Fibroblast of upper back skin (primary cell): Measurements from ENCODE around the gene REN.

Experiments used
- DNase-seq: peaks from one replicate; pipeline ENCODE4 v3.0.0-alpha.2; 2013

REN gene

DNA sequence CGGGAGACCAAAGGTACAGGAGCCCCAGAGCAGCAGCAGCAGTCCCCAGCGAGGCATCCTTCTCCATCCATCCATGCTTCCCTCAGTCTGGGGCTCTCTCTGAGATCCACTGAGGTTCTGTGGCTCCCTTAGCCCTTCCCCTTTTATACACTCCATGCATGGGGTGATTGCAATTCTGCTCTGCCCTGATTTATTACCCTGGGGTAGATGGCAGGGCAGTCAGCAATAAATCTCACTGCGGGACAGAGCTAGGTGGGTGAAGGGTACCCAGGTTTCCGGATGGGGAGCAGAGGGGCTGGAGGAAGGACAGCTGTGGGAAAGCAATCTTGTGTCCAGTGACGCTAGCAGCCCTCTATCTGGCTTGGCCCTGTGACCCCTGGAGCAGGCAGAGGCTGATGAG lies at the start of gene REN:
REN (minus strand) TSS at position 119 of the 400 bp plus-strand sequence; CDS start at position 75, 44 bp downstream.
- DNase-seq = no peak

DNA sequence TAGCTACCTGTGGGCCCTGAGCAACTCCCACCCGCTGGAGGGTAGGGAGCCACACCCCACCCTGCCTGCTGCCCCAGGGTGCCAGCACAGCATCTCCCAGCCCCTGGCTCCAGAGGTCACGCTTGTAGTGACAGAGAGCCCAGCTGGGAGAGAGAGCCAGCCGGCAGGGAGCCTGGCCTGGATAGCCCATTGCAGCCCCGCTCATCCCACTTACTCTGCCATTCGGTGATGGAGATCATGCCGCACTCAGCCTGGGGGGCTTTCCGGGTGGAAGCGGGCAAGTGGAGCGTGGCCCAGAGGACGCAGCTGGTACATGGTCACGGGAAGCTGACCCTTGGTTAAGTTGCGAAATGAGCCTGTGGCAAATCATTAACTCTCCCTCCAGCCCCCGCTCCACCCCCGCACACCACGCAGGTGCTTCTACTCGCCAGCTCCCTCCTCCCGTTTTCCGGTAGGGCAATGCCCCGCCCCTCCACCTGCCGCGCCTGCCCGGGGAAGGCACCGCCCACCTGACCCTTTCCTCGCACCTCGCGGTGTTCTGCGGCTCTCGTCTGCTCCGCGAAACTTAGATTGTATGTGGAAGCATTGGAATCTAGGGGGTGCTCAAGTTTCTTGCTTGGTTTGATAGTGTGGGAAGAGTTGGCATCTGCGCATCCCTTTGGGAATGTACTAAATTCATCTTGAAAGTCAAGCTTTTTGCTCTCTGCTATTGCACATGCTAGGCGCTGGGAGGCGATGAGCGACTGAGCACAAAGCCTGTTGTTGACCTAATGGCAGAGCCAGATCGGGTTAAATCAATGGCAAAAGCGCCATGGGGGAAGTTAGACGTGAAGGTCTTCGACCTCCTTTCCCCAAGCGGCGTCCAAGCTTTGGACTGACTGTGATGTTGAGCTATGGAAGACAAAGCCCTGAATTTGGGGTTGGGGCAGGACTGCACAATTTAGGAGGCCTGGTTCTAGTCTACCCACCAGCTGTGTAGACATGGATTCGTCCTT lies 47.8 kb upstream of the REN start, which contains the start of gene GOLT1A:
GOLT1A (minus strand) TSS at position 321 of the 995 bp plus-strand sequence; CDS start at position 239, 82 bp downstream.
- DNase-seq = peak; percentile 79

DNA sequence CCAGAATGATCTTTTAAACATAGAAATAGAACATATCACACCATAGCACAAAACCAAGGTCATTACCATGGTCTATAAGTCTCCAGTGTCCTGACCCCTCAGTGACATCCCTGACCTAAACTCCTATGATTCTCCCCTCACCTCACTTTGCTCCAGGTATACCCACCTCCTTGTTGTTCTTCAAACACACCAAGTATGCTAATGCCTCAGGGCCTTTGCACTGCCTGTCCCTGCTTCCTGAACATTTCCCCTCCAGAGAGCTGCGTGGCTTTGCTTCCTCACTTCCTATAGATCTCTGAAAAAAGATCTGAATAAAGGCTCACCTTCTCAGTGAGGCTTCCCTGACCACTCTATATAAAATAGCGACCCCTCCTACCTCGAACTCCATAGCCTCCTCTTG lies 46.6 kb upstream of the REN start:
- DNase-seq = no peak

DNA sequence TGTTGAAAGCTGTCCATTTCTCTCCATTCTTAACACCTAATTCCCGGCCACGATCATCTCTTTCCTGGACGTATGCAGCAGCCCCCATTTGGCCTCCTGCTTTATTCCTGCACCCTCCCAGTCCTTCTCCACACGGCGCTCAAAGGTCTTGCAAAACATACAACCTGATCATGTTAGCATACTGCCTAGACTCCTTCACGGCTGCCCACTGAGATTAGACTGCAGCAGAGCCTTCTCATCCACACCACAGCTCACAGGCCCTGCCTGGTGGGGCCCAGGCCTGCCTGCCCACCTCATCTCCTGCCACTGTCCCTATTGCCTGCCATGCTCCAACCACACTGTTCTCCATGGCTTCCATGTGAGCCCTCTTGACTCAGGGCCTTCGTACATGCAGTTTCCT lies 44.9 kb upstream of the REN start:
- no peak for DNase-seq

DNA sequence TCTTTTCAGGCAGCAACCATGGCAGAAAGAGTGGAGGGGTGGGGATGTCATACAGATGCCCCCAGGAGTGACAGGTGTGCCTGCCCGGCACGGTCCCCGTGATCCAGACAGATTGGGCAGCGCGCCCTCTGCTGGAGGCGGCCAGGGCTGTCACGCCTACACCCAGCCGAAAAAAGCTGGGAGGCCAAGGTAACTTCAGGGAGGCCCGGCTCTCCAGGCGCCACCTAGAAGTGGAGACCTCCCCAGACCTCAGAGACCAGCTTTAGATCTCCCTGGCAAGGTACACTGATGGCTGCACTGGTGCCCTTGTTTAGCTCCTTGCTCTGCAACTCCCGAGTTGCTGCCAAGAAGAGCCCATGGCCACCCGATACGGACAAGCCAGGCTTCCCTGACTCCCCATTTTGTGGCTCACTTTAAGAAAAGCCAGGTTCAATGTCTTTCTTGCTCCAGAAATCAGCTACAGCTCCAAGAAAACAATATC lies 41.0 kb upstream of the REN start:
- no peak for DNase-seq

DNA sequence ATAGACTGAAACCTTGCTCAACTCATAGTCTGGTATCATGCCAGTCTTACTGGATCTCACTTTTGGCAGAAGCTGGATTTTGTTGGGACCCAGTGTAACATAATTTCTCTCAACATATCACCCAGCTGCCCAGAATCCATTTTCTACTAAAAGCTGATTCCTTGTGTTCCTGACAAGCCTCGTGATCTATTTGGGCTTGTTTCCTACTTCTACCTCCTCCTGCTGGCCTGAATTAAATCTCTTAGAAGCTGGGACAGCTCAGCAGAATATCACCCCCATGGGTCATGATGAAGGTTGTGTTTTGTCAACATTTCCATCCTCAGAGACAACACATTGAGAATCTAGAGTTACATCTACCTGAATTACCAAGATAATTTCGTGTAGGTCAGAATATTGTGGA lies 40.0 kb upstream of the REN start:
- DNase-seq = no peak

DNA sequence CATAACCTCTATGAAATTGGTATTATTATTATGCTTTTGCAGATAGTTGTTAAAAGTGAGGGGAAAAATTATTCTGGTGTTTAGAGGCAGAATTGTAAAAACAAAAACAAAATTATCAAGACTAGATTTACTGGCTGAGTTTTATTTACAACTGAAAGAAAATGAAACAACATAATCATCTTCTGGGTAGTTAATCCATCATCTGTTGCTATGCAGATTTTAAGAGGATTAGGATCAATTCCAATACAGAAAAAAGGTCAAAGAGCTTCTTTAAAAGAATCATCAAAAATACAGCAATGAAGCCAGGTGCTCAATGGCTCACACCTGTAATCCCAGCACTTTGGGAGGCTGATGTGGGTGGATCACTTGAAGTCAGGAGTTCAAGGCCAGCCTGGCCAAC lies 39.3 kb upstream of the REN start:
- no peak for DNase-seq

DNA sequence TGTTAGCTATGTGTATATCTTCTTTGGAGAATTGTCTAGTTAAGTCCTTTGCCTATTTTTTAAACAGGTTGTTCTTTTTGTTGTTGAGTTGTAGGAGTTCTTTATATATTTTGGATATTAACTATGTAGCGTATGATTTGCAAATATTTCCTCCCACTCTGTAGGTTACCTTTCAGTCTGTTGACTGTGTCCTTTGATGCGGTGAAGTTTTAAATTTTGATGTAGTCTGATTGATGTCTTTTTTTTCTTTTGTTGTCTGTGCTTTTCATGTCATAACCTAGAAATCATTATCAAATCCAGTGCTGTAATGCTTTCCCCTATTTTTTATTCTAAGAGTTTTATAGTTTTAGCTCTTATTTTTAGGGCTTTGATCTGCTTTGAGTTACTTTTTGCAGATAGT lies 38.8 kb upstream of the REN start:
- DNase-seq = no peak

DNA sequence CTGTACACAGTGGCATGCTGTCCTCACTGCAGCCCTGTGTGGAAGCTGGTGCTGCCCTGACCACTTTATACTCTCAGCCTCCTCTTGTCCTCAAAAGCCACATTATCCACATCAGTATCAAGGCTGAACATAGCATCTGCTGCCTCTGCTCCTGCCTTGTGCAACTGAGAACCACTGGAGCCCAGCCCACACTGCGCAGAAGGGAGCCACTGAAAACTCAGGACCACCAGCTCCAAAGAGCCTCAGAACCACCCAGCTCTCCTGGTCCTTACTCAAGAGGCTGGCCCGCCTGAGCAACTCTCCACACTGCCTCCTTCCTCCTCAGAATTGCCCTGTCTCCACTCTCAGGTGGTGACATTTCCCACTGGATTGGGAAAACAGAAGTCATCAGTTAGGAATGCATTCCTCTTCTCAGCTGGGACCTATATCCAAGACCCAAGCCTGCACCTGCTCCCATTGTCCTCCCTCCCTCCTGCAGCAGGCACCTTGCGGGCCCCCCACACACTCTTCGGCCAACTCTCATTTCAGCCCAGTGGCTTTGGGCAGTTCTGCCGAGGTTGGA lies 37.1 kb upstream of the REN start:
- DNase-seq = no peak

DNA sequence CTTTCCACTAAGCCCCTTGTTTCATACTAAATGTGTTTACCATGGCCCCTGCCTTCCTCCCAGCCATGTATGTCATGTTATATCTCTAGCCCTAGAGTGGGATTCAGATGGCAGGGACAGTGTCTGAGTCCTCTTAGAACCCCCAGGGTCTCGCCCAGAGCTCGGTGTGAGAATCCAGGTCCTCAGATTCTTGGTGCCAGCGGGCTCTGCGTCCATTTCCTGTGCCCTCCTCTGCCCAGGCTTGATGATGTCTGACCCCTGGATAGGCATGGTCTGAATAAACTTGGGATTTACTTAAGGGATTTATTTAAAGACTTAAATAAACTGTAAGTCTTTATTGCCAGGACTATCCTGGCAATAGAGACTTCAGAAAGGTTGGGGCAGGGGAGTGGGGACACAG lies 36.3 kb upstream of the REN start:
- DNase-seq = no peak

DNA sequence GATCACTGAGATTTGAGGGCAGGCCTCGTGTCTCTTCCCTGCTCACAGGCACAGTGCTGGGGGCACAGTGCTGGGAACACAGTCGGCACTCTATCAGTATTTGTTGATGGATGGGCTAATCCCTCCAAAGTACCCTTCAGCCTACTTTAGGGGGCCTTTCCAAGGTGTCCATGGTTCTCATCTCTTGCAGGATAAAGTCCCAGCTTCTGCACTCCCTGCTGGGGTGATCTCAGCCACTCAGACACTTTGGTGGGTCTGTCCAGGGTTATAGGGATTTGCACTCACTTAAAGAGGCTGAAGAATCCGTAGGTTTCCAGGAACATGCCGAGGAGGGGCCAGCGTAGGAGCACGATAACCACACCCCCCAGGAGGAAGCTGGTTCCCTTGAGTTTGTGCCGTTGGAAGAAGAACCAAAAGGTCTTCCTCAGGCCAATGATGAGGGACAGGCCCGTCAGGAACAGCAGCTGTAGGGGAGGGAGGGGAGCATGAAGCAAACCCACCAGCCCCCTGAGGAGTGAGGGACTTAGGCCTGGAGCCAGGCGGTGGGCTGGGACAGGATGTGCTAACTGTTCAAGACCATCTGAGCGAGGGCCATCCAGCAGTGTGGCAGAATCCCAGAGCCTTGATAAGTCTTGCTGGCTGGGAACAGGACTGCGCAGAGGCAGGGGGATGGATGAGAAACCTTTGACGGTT lies 35.4 kb upstream of the REN start:
- no peak for DNase-seq

DNA sequence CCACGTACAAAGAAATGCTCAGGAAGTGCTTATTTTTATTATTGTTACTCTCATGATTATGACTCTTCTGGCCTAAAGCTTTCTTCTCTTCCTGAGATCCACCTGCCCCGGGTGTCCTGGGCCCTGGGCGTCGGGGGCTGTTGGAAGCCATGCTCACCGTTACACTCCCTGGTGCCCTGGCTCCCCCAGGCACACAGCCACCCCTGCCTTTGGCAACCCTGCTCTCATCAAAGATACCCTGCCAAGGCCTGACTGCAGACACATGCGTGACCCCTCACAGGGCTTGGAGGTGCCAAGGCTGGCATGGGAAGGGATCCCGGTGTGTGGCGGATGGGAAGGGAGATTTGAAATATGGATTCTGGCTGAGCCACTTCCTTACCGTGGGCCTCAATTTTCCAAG lies 33.4 kb upstream of the REN start:
- no peak for DNase-seq

DNA sequence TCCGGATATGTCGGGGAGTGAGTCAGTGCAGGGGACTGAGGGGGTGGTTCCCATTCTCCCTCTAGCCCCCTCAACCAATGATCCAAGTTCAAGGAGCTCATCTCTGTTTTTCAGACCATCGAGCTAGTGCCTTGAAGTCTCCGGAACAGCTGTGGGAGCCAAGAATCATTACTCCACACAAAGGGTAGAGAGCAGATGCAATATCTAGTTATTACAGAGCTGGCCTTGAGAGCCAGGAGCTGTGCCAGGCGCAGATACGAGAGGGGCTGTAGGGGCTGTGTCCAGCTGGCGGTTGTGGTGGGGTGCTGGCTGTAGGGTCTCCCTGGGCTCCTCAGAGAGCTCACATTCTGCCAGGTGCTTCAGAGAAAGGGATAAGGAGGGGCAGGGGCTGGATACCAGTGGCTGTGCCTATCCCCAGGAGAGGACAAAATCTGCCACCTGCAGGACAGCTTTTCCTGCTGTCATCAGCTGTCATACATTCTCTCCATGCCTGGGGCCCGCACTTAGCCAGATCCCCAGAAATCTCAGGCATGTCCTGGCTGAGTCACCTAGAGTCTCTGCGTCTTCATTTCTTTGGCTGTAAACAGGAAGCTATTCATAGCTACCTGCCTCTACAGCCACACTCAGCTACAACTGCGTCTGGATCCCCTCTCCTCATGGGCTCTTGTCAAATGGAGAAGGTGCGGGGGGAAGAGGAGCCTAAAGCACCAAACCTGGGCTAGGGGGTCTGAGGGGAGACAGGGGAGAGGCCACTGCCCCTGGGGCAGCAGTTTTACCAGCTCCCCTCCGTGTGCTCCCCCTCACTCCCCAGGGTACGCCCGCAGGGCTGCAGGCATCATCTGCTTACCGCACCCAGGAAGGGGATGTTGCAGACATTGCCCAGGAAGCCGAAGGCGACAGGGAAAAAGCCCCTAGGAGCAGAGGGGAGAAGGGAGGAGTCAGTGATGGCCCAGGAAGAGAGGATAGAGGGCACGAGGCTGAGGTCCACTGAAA lies 32.5 kb upstream of the REN start:
- peak; percentile 81 for DNase-seq

DNA sequence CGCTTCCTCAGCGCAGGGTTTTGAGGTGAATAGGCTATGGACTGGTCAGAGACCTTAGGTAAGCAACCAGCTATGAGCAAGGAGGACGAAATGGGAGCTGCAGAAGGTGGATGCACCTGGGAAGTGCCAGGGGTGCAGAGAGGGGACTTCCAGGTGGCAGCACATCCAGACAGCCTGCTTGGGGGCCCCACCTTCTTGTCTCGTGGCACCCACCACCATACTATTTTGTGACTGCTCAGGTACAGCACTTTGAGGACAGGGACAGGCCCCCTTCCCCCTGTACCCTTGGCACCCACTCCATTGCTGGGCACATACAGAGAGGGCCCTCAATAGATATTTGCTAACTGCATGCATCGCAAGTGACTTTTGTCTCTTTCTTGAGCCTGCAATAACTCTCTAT lies 30.9 kb upstream of the REN start:
- no peak for DNase-seq

DNA sequence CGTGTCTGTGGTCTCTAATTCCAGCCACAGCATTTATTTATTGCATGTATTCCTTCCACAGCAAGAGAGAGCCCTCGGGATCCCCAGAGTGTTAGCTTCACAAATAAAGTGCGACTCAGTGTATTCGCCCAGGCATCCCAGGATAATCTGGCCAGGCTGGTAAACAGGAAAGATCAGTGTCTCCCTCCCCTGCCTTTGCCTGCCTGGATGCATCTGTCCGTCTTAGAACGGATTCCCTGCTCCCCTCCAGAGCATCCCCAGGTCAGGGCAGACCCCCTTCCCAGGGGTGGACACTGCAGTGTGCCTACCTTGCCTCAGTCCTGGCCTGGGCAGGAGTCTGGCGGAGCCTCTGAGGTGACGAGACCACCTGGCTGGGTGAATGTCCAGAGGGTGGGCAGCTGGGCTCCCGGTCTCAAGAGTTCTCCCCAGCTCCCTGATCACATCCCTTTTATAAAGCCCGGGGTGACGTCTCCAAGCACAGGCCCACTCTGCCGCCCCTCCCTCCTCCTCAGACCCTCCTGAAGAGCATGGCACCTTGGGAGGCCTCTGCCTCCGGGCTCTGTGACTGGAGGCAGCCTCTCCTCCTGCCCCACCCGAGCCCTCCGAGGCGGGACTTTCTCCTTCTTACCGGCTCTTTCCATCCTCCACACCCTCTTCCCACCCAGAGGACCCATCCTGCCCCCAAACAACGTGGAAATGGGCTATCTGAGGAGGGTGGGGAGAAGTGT lies 30.1 kb upstream of the REN start, which contains the start of gene KISS1:
KISS1 (minus strand) TSS at position 424 of the 728 bp plus-strand sequence. CDS start 3,615 bp downstream, outside the sequence.
- DNase-seq = no peak

DNA sequence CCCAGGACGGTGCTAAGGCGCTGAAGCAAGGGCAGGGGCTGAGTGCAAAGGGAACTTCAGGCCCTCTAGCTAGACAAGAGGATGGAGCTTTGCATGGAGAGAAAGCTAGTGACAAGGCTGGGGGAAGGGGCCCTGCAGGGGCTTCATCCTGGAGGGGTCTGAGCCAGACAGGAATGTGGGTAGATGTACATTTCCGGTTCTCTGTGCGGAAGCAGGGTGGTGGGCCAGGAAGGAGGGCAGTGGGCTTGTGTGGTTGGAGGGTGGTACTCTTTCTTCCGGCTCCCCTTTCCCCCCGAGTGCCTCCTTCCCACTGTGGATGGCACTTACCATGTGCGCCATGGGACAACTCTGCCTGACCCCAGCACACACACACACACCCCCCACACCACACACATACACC lies 28.6 kb upstream of the REN start:
- no peak for DNase-seq

DNA sequence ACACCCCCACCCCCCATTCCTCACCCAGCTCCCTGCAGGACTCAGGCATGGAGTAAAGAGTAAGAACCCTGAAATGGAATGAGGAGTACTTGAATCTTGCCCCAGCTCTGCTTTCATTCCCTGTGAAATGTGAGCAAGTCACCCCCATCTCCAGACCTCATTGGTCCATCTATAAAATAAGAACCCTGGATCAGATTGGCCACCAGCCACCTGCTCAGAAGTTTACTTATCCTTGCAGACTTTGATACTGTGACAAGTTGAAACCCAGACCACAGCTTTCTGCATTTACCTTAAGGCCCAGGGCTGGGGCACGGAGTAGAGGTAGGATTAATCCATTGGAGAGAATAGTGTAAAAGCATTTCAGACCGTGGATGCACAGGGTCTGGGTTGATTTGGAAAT lies 27.9 kb upstream of the REN start:
- DNase-seq = no peak

DNA sequence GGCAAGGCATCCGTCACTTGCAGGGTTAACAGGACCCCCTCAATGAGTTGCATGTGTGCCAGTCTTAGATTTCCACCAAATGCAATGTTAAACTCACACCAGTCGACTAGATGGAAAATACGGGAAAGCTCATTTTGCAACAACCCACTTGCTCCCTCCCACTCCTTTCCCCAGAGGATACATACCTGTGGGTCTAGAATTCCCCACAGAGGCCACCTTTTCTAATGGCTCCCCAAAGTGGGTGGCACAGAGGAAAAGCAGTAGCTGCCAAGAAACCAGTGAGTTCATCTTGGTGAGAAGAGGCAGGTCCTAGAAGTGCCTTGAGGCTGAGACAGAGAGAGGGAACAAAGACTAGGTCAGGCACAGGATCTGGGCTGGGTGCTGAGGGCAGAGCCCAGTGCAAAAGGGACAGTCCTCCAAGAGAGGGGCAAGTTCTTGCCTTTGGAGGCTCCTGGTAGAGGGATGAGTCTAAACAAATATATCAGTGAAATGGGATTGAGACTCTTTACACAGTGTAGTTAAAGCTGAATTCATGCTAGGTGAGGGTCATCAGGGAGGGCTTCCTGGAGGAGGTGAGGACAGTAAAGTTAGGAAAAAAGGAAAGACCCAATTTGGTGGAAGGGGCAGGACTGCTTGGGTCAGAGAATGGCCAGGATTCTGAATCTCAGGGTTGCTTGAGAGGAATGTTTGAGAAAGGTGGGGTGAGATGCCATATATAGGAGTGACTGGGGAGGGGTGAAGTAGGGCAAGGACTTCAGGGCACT lies 26.6 kb upstream of the REN start:
- DNase-seq = no peak

DNA sequence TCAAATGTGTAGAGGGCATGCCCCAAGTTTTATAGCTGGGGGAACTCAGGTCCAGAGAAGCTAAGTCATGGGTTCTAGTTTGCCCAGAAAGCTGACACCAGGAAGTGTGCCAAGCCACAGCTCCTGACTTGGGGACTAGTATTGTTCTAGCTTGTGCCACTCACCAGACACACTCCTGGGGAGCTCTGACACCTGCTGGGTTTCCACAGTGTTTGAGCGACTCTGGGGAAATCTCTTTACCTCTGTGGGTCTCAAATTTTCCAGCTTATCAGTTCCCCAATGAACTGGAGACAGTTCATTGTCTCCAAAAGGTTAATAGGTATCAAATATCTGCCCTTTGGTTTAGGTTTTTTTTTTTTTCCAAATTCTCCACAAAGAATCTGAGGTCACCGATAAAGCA lies 25.9 kb upstream of the REN start:
- no peak for DNase-seq

DNA sequence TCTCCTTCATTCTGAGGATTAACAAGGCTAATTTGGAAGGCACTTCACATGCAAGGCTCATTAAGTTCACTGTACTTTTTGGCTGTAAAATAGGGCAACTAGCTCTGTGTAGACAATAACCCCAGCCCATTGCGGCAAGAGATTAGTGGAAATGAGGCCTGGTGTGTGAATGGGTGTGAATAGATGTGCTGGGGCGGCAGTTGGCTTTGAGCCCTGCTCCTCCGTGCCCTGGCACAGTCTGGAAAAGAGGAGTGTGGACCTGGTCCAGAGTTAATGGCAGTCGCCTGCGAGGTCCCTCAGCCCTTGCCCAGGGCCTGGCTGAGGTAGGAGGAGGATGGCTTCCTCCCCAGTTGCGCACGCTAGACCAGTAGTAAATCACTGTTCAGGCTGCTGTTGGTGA lies 25.3 kb upstream of the REN start:
- no peak for DNase-seq
